ENCODE results near the gene GHR.

Gene GHR

GRCh38 chr5:42423285-42424165, at the start of gene GHR:
GHR (plus strand) TSS chr5:42423439; CDS start chr5:42565875, 142,436 bp downstream.
- DNase-seq = peak; percentile 25

DNA sequence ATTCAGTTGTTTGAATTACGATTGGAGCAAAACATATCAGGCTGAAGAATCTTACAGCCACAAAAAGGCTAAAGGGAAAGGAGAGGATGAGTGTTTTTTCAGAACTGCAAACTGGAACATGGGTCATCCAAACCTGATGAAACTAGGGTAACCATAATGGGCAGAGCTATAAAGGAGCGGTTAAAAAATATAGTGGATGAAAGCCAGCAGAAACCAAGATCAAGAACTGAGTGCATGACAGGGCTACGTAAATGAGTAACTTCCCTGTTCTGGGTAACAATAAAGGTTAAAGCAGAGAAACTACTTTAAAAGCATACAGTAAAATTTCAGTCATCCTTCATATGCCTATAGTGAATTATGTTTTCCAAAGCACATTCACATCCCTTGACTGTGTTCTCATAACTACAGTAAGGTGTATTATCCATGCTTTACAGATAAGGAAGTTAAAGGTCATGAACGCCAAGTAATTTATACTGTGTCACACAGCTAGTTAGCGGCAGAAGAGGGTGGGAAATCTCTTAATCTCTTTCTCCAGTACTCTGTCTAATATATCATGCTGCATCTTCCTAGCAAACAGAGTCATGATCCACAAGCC, 48.5 kb upstream of the GHR start:
- DNase-seq = no peak

- no peak for DNase-seq
These were observed 45.7 kb upstream of the GHR start for GRCh38 chr5:42377496-42377895.

GRCh38 chr5:42381973-42382372, 41.3 kb upstream of the GHR start:
- DNase-seq = no peak

- no peak for DNase-seq
These were observed 35.7 kb upstream of the GHR start for GRCh38 chr5:42387563-42387962.

GRCh38 chr5:42390115-42390514, 33.1 kb upstream of the GHR start:
- DNase-seq = no peak

DNA sequence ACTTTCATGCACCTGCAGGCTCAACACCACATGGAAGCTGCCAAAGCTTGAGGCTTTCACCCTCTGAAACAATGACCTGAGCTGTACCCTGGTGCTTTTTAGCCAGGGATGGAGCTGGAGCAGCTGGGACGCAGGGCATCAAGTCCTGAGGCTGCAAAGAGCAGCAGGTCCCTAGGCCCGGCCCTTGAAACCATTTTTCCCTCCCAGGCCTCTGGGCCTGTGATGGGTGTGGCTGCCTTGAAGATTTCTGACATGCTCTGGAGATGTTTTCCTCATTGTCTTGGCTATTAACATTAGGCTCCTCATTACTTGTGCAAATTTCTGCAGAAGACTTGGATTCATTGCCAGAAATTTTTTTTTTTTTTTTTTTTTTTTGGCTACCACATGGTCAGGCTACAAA, 30.3 kb upstream of the GHR start:
- DNase-seq = no peak

DNA sequence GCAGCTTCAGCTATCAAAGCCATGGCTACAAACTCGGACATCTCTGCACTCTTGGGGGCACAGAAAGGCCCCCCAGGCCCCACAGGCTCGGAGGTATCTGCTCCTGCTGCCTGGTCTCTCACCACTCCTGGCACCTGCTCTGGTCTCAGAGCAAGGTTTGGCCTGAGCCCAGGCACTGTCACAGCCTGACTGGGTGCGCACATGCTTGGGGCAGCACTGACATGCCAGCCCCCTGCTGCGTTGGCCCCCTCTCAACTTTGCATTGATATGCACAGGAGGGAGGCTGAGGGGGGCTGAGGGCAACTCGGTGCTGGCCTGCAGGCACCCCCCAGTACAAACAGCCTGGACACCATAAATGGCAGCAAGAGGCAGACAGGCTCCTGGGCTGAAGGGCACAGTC, 27.1 kb upstream of the GHR start:
- no peak for DNase-seq

- DNase-seq = no peak
These were observed 26.0 kb upstream of the GHR start for GRCh38 chr5:42397267-42397666.

- no peak for DNase-seq
These were observed 23.5 kb upstream of the GHR start for GRCh38 chr5:42399702-42400101.

DNA sequence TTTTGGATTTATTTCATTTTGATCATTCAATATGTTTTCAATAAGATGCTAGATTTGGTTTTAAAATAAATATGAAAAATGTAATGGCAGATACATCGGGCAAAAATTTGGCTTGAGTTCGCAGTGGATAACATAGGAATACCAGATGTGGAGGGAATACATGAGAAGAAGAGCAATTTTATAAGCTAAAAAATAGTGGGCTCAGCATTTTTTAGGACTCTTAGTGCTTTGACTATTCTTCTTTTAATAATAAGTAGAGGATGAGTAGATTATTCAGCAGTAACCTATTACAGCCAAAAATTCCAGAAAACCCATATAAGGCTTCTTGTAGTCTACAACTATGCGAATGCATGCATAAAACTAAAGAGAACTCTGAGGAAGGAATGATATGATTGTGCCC, 22.8 kb upstream of the GHR start:
- no peak for DNase-seq

DNA sequence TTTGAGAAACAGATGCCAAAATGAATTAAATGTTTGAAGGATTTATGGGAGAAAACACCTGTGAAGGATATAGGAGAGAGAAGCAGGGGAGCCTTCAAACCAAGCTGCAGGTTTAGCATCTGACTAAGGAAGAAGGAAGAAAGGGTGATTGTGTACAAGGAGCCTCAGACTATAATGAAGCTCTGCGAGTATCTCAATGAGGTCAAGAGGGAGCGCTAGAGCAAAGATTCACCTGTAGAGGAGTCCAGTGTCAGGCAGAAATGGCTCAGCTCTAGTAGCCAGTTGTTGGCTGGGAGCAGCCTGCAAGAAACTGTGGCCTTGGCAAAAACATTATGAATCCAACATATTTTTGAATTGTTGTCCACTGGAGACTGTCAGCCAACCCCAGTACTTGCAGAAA, 20.0 kb upstream of the GHR start:
- DNase-seq = no peak

DNA sequence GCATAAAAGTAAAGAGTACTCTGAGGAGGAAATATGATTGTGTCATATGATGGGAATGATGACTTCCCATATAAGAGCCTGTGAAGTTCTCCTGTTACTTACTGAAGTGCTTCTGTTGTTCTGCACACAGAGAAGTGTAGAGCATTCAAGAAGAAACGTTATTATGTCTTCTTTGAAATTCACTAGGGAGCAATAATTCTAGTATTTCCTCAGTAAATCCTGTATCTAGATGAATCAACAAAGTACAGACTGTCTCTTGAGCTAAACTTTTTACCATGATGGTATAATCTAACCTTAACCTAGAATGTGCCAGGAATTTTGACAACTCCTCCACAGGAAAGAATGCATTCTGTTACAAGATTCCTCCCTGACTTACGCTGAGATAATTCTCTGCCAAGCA, 18.9 kb upstream of the GHR start:
- no peak for DNase-seq

GRCh38 chr5:42419294-42419693, 3.9 kb upstream of the GHR start:
- DNase-seq = no peak

- DNase-seq = no peak
These were observed 471 bp upstream of the GHR start for GRCh38 chr5:42422656-42423280.

- DNase-seq = no peak
These were observed 2.8 kb downstream of the GHR start for GRCh38 chr5:42426016-42426415.

- no peak for DNase-seq
These were observed 6.5 kb downstream of the GHR start for GRCh38 chr5:42429694-42430093.

DNA sequence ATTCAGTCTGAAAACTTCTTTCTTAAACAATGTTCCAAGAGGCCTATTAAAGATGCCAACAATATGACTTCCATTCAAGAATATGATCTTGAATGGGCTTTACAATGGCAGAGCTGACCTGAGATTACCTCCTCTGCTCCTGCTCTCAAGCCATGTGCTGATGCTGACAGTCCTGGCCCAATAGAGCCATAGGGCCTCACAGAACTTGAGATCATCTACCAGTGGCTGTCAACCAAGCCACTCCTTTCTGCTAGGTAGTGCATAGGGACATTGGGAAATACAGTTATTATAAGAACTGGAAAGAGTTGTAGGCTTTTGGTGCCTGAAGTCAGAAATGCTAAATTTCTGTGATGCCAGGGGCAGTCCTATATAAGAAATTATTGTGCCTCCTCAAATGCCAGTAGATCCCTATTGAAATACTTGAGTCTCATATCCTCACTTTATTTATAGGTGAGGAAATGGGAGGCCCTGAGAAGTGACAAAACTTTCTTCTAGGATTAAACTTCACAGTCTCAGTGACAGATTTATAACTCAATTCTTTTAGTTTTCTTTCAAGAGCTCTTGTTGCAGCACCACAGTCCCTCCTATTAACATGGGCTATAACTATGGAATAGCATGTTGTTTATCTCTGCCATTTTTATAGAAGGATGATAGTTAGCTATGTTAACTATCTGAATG, 10.9 kb downstream of the GHR start:
- no peak for DNase-seq

GRCh38 chr5:42436051-42436450, 12.8 kb downstream of the GHR start:
- no peak for DNase-seq

DNA sequence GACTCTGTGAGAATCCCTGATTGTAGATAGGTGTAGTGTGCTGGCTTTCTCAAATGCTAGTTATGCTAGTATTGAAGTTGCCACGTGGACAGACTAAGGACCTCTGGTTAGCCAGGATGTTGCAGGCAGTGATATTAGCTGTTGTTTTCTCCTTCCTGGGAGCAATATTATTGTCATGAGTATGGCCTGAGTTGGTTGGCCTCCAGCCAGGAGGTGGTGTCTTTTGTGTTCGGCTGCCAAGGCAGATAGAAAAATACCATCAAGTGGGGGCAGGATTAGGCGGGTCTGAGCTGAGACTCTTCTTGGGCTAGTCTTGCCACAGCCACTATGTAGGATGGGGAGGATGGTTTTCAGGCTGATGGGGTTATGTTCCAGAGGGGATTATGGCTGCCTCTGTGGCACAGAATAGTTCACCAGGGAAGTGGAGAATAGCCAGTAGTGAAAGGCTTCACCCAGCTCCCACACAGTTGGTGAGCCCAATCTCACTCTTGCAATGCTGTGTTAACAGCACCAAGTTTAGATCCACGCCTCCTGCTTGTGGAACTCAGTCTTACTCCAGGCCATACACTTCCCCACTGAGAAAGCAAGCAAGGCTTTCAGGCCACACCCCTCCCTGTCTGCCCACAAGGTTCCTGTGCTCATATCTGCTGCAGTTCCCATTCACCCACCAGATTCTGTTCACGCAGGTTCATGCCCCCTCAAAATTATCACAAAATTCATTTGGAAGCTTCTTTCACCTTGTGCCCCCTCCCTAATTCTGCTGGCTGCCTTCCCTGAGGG, 31.2 kb downstream of the GHR start:
- no peak for DNase-seq

GRCh38 chr5:42461033-42461432, 37.8 kb downstream of the GHR start:
- DNase-seq = no peak

DNA sequence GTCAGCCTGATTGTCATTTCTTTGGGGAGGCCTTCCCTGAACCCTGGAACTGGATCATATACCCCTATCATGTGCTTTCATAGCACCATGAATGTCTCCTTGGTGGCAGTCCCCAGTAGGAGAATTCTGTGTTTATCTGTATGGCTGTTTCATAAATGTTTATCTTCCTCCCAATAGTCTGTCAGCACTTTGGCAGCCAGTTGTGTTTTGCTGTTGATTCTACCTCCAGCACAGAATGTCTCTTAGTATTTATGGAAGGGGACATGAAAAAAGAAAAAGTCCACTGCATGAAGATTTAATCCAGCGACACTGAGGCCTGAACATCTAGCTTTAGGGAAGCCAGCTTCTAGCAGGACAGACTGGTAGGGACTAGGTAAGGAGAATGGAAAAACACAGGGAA, 38.3 kb downstream of the GHR start:
- no peak for DNase-seq

DNA sequence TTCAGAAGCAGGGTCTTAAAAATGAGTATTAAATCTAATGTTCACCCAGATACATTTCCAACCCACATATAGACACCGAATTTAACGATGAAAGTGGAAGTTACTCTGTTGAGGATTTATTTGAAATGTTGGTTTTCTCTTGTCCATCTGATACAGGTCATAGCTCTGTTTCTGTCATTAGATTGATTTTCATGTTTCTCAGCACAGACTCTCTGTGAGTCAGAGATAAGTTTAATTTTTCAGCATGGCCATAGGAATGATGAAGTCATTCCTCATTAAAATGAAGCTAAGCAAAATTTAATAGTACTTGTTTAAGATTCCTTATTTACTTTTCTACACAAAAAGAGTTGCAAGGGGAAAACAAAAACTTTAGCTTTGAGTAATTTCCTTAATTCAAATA, 38.8 kb downstream of the GHR start:
- no peak for DNase-seq
